ENCODE data around the gene SLC6A20. TPM values are rescaled to one million over a fixed set of nuclear protein-coding genes. Genes with fewer than 3 reads are reported as not detected.

The SLC6A20 gene
- total RNA-seq, 1 experiment from 2014 or later, result 0.09 TPM

DNA sequence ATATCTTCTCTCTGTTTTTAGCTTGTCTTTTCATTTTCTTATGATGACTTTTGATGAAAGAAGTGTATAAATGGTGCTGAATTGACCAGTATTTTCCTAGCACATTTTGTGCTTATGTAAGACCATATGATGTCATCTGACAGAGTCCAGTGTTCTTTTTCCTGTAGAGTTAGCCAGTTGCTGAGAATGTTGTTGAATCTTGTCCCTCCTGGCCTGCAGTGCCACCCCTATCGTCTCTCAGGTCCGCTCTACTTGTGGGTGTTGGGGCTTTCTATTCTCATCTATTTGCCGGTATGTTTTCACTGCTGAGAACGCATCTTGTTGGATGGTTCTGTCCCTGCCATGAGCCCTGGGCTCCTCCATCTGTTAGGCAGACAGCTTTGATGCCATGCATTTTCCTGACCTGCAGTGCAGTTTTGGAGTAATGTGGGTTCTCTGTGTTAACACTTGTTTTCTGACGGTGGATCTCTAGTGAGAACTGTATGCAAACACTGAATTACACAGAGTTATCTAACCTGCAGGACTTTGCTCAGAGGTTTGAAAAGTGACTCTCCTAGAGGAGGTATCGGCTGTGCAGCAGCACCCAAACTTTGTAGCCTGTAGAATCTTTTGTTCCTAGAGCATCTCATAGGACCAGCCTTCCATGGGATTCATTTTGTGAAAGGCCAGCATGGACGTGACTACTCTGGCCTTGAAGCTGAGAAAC is 44.6 kb downstream of the SLC6A20 start:
- Histone ChIP-seq H3K27me3 (ENCODE audit: insufficient read depth, low read length) (no peaks in the 10 kb centered on the region; the same call in 1 of the 2 replicates), H3K56ac (ENCODE audit: insufficient read length, low read depth, low read length) (no peak overlapping the region), H2AFZ (ENCODE audit: low read length) (no peak overlapping the region), H2BK15ac (ENCODE audit: low read depth, low read length) (no peak overlapping the region), H3T11ph (ENCODE audit: low read length) (no peak overlapping the region), H3K23ac (ENCODE audit: insufficient read length, low read depth, low read length) (no peak overlapping the region), H2BK120ac (ENCODE audit: low read depth, low read length, poor library complexity, severe bottlenecking) (no peak overlapping the region), H4K8ac (replicated peaks; ENCODE audit: insufficient read length, low read depth, low read length) (no peak overlapping the region), H3K79me2 (ENCODE audit: insufficient read depth, low read length) (no peaks in the 10 kb centered on the region), H3K4me1 (ENCODE audit: insufficient read depth, low read length) (no peaks in the 10 kb centered on the region), H3K14ac (ENCODE audit: insufficient read depth, low read length) (no peak overlapping the region; the same call in 1 of the 2 replicates), H2BK5ac (ENCODE audit: insufficient read length, low read length) (no peak overlapping the region), H3K9me3 (ENCODE audit: control insufficient read depth, low read depth, low read length) (no peaks in the 10 kb centered on the region), H2BK20ac (ENCODE audit: low read depth, low read length, poor library complexity, severe bottlenecking) (no peak overlapping the region), H3K4me2 (ENCODE audit: insufficient read depth, insufficient read length, low read length) (no peak overlapping the region), H3K27ac (ENCODE audit: insufficient read length, low read depth, low read length) (no peak overlapping the region), H4K5ac (ENCODE audit: insufficient read length, low read depth, low read length) (no peak overlapping the region), H3K23me2 (ENCODE audit: insufficient read length, low read depth, low read length, poor library complexity, severe bottlenecking) (no peaks in the 10 kb centered on the region), H2AK5ac (ENCODE audit: insufficient read length, low read length) (no peak overlapping the region), H3K4ac (ENCODE audit: low read depth, low read length) (no peak overlapping the region), H3K9ac (ENCODE audit: extremely low read depth, insufficient read length, low read length) (no peak overlapping the region), H3K79me1 (ENCODE audit: insufficient read depth, low read depth, low read length, poor library complexity, severe bottlenecking) (no peaks in the 10 kb centered on the region), H4K91ac (ENCODE audit: insufficient read length, low read depth, low read length) (no peak overlapping the region), H3K18ac (ENCODE audit: insufficient read length, low read depth, low read length) (no peak overlapping the region), H2BK12ac (ENCODE audit: insufficient read length, low read depth, low read length) (no peak overlapping the region), H4K20me1 (ENCODE audit: control insufficient read depth, insufficient read depth, insufficient read length) (no peaks in the 10 kb centered on the region)
- H3K27me3 Mint-ChIP-seq (ENCODE audit: low read depth), result no peaks in the 10 kb centered on the region; the same call in 1 of the 2 replicates
- H3K4me3 Mint-ChIP-seq, result no peak overlapping the region
- H3K36me3 Mint-ChIP-seq (ENCODE audit: insufficient read depth in 1 of 3, low read depth in 3 of 3), result peaks cover 2 to 28% (median 16%) of the 10 kb centered on the region in 3 experiments; a peak in 5 of 7 replicates
- no CpG with 5 or more reads among the region's 7 CpGs for WGBS (ENCODE audit: extremely low coverage, insufficient read length, low lambda C conversion rate)
- H3K4me1 Mint-ChIP-seq, result peaks cover 20% of the 10 kb centered on the region in 2 experiments
- H3K9me3 Mint-ChIP-seq, result no peaks in the 10 kb centered on the region
- H3K27ac Mint-ChIP-seq, result no peak overlapping the region; a peak in 1 of 7 replicates
- DNase-seq, result no peak
- TF ChIP-seq, protein P1, sequence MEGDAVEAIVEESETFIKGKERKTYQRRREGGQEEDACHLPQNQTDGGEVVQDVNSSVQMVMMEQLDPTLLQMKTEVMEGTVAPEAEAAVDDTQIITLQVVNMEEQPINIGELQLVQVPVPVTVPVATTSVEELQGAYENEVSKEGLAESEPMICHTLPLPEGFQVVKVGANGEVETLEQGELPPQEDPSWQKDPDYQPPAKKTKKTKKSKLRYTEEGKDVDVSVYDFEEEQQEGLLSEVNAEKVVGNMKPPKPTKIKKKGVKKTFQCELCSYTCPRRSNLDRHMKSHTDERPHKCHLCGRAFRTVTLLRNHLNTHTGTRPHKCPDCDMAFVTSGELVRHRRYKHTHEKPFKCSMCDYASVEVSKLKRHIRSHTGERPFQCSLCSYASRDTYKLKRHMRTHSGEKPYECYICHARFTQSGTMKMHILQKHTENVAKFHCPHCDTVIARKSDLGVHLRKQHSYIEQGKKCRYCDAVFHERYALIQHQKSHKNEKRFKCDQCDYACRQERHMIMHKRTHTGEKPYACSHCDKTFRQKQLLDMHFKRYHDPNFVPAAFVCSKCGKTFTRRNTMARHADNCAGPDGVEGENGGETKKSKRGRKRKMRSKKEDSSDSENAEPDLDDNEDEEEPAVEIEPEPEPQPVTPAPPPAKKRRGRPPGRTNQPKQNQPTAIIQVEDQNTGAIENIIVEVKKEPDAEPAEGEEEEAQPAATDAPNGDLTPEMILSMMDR (conservative IDR thresholded peaks at IDR 0.05), result no peak
